Upper lobe of left lung (tissue), 6 donors: Measurements from ENCODE around the gene ECT2L. TPM values are rescaled to one million over a fixed set of nuclear protein-coding genes. Genes with fewer than 3 reads are reported as not detected.

Experiments used
- ATAC-seq, 2 donors: fragments of 200-7000 bp; cut with Tn5 transposase; one replicate each; pipeline ENCODE4 v1.9.1; 2022; ENCODE audit warnings: mild to moderate bottlenecking in 2 of 2, moderate library complexity in 2 of 2; ENCODE audit not compliant: low FRiP score in 2 of 2
- DNase-seq, 2 donors: peaks; one replicate each; pipeline ENCODE4 v3.0.0-alpha.2; 2019 to 2020
- H3K27ac ChIP-seq, 4 donors: fragments of 200-600 bp; sonication (generic); one replicate each; pipeline ENCODE4 v1.5.1; 2016 to 2019
- H3K27me3 ChIP-seq, 4 donors: fragments of 200-600 bp; sonication (generic); one replicate each; pipeline ENCODE4 v1.5.1; 2017 to 2019
- H3K36me3 ChIP-seq, 4 donors: fragments of 200-600 bp; sonication (generic); one replicate each; pipeline ENCODE4 v1.5.1; 2016 to 2019
- H3K4me1 ChIP-seq, 4 donors: fragments of 200-600 bp; sonication (generic); one replicate each; pipeline ENCODE4 v1.5.1; 2018 to 2019
- H3K4me3 ChIP-seq, 4 donors: fragments of 200-600 bp; sonication (generic); one replicate each; pipeline ENCODE4 v1.5.1; 2017 to 2019; ENCODE audit warnings: mild to moderate bottlenecking in 2 of 4, moderate library complexity in 1 of 4
- H3K9me3 ChIP-seq, 4 donors: fragments of 200-600 bp; sonication (generic); one replicate each; pipeline ENCODE4 v1.5.1; 2018 to 2019
- EP300 ChIP-seq, 4 donors: sonication (generic); formaldehyde crosslinking; IDR thresholded peaks; one replicate each; pipeline ENCODE4 v1.5.1; 2017; ENCODE audit warnings: antibody characterized with exemption in 4 of 4, control low read depth in 2 of 4
- POLR2A ChIP-seq, 4 donors: fragments of 450-650 bp; IDR thresholded peaks; one replicate each; pipeline ENCODE4 v1.5.1; 2016 to 2017; ENCODE audit warnings: antibody characterized with exemption in 4 of 4, mild to moderate bottlenecking in 2 of 4
- POLR2AphosphoS5 ChIP-seq, 2 donors: sonication (generic); formaldehyde crosslinking; IDR thresholded peaks; one replicate each; pipeline ENCODE4 v1.5.1; 2017; ENCODE audit warnings: antibody characterized with exemption in 2 of 2
- WGBS, 2 donors: methylation state at CpG; one replicate each; pipeline ENCODE4 v1.1.5; 2017 to 2018; 5-methylcytosine and 5-hydroxymethylcytosine counted together
- total RNA-seq, 6 donors: library from RNA; depleted of rRNA in 4 of 6; stranded (reverse); fragments of >200 nt in 4 of 6; gene quantifications; one replicate each; pipeline versions ENCODE4 v1.1.0 to v1.2.1, GENCODE V29; 2016 to 2021
- TF ChIP-seq, protein P1 (sequence below), 6 experiments: fragments of 450-650 bp in 4 of 6; fragments of 200-600 bp in 2 of 6; sonication (generic) in 2 of 6; IDR thresholded peaks; one replicate each; pipeline ENCODE4 v1.5.1; 2016 to 2019; ENCODE audit warnings: antibody characterized with exemption in 6 of 6
- donor health status: DM: no; HTN: no; CAD: no; lungs with moderate emphysema.
- donor health status: DM: no; HTN: yes; CAD: no; lungs with severe emphysema.

Gene ECT2L
- total RNA-seq, 6 donors from 2014 or later, result 0.20 to 28.4 (median 3.1) TPM

GRCh38 chr6:138818496-138819194 lies 22.8 kb downstream of the ECT2L start:
- H3K4me1 ChIP-seq, result peaks cover 0 to 12% (median 10%) of the 10 kb centered on the region in 4 donors
- TF ChIP-seq POLR2A (IDR thresholded peaks at IDR 0.05) (no peak), POLR2AphosphoS5 (IDR thresholded peaks at IDR 0.05) (no peak), EP300 (IDR thresholded peaks at IDR 0.05) (no peak)
- TF ChIP-seq, protein P1, sequence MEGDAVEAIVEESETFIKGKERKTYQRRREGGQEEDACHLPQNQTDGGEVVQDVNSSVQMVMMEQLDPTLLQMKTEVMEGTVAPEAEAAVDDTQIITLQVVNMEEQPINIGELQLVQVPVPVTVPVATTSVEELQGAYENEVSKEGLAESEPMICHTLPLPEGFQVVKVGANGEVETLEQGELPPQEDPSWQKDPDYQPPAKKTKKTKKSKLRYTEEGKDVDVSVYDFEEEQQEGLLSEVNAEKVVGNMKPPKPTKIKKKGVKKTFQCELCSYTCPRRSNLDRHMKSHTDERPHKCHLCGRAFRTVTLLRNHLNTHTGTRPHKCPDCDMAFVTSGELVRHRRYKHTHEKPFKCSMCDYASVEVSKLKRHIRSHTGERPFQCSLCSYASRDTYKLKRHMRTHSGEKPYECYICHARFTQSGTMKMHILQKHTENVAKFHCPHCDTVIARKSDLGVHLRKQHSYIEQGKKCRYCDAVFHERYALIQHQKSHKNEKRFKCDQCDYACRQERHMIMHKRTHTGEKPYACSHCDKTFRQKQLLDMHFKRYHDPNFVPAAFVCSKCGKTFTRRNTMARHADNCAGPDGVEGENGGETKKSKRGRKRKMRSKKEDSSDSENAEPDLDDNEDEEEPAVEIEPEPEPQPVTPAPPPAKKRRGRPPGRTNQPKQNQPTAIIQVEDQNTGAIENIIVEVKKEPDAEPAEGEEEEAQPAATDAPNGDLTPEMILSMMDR (IDR thresholded peaks at IDR 0.05), result no peak
- no peaks in the 10 kb centered on the region for H3K9me3 ChIP-seq
- H3K36me3 ChIP-seq, result no peaks in the 10 kb centered on the region
- 63 to 72% methylated on average over 10 of the region's 10 CpGs for WGBS, 2 donors
- no peak overlapping the region for H3K4me3 ChIP-seq
- ATAC-seq, result no peak
- peak overlapping the region; percentile 18 to 79 (median 73) for H3K27ac ChIP-seq
- no peak for DNase-seq
- H3K27me3 ChIP-seq, result no peaks in the 10 kb centered on the region

- H3K36me3 ChIP-seq, result no peaks in the 10 kb centered on the region
- H3K4me3 ChIP-seq, result no peak overlapping the region
- H3K27me3 ChIP-seq, result no peaks in the 10 kb centered on the region
- peaks cover 0 to 12% (median 10%) of the 10 kb centered on the region in 4 donors for H3K4me1 ChIP-seq
- no peaks in the 10 kb centered on the region for H3K9me3 ChIP-seq
- WGBS, 2 donors, result 95 to 96% methylated on average over 4 of the region's 4 CpGs
- ATAC-seq (no peak), DNase-seq (no peak)
- H3K27ac ChIP-seq, result no peak overlapping the region
- TF ChIP-seq EP300 (IDR thresholded peaks at IDR 0.05) (no peak), POLR2A (IDR thresholded peaks at IDR 0.05) (no peak), POLR2AphosphoS5 (IDR thresholded peaks at IDR 0.05) (no peak)
- TF ChIP-seq, protein P1 (IDR thresholded peaks at IDR 0.05), result no peak
These were observed 25.6 kb downstream of the ECT2L start for GRCh38 chr6:138821519-138821918.

DNA sequence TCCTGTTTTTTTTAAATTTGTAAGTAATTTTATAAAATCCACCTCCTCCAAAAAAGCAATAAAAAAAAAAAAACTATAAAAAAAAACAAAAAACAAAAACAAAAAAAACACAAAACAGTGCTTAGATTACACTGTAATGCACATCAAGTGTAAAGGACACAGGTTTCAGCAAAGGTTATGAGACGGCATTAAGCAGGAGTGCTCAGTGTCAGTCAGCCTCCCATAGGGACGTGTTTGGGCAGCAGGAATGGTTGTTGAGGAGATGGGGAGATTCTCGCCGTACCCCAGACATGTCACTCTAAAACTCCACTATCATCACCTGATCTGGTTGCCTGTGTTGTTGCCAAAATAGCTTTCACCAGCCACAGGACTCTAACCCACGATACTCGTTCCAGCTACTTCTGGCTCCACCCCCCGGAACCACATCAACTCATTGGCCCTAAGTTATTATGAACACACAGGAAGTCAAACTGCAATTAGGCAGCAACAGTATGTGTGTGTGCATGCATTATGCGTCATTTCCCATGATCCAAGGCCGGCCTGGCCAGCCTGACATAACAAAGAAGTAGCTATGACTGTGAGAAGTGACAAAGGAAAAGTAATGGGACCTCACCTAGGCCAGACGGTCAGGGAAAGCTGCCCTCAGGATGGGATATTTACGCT lies 28.7 kb downstream of the ECT2L start:
- Histone ChIP-seq H3K4me1 (no peaks in the 10 kb centered on the region), H3K4me3 (no peak overlapping the region), H3K36me3 (no peaks in the 10 kb centered on the region), H3K27ac (no peak overlapping the region), H3K27me3 (no peaks in the 10 kb centered on the region), H3K9me3 (no peaks in the 10 kb centered on the region)
- WGBS, 2 donors, result 78 to 82% methylated on average over 11 of the region's 11 CpGs
- no peak for TF ChIP-seq POLR2A (IDR thresholded peaks at IDR 0.05)
- TF ChIP-seq EP300 (IDR thresholded peaks at IDR 0.05), result no peak
- TF ChIP-seq POLR2AphosphoS5 (IDR thresholded peaks at IDR 0.05), result no peak
- TF ChIP-seq, protein P1 (IDR thresholded peaks at IDR 0.05), result no peak
- DNase-seq (no peak), ATAC-seq (no peak)

GRCh38 chr6:138830248-138830647 lies 34.4 kb downstream of the ECT2L start:
- ATAC-seq (no peak), DNase-seq (no peak)
- Histone ChIP-seq H3K36me3 (no peaks in the 10 kb centered on the region), H3K27me3 (no peaks in the 10 kb centered on the region), H3K4me3 (no peak overlapping the region), H3K4me1 (peaks cover 0 to 7% (median 0%) of the 10 kb centered on the region in 4 donors), H3K27ac (no peak overlapping the region), H3K9me3 (no peaks in the 10 kb centered on the region)
- no peak for TF ChIP-seq POLR2A (IDR thresholded peaks at IDR 0.05)
- TF ChIP-seq EP300 (IDR thresholded peaks at IDR 0.05), result no peak
- TF ChIP-seq, protein P1 (IDR thresholded peaks at IDR 0.05), result no peak
- TF ChIP-seq POLR2AphosphoS5 (IDR thresholded peaks at IDR 0.05), result no peak
- 87 to 88% methylated on average over 7 of the region's 7 CpGs for WGBS, 2 donors
